OCI-LY7 (cell line): ENCODE measurements around the gene MBNL3. TPM values are rescaled to one million over a fixed set of nuclear protein-coding genes. Genes with fewer than 3 reads are reported as not detected.

Source experiments
- BruUV-seq: library from RNA; stranded (reverse); fragments of 400-500 nt; replicated peaks from 2 replicates; lab custom pipeline; 2021; lab: Mats Ljungman, UMichigan
- CTCF ChIA-PET: fragments of 300-600 bp; sonication (Branson Sonifier 250); formaldehyde crosslinking; loops from one replicate; lab custom pipeline; 2022; ENCODE audit warnings: antibody characterized with exemption; ENCODE audit not compliant: unreplicated experiment; lab: Charles Lee
- POLR2A ChIA-PET: fragments of 300-600 bp; sonication (Branson Sonifier 250); formaldehyde crosslinking; loops from one replicate; lab custom pipeline; 2022; ENCODE audit warnings: antibody characterized with exemption; lab: Charles Lee
- DNase-seq: peaks from one replicate; pipeline ENCODE4 v3.0.0-alpha.2; 2015; ENCODE audit warnings: low spot score
- H2AFZ ChIP-seq: fragments of 200-600 bp; sonication (generic), shearing (Covaris generic); 2 replicates; pipeline ENCODE4 v1.6.1; 2014; ENCODE audit warnings: mild to moderate bottlenecking, antibody characterized with exemption, low read length, moderate library complexity
- H3K27ac ChIP-seq: fragments of 200-600 bp; sonication (generic); 2 replicates; pipeline ENCODE4 v1.5.1; 2014; ENCODE audit warnings: mixed run types, low read depth, mild to moderate bottlenecking, moderate library complexity, low read length, inconsistent platforms; ENCODE audit not compliant: poor library complexity, severe bottlenecking
- H3K36me3 ChIP-seq: fragments of 200-600 bp; sonication (generic); 2 replicates; pipeline ENCODE4 v1.6.1; 2014; ENCODE audit warnings: mild to moderate bottlenecking, antibody characterized with exemption, low read length, moderate library complexity, mixed read lengths; ENCODE audit not compliant: insufficient read depth
- H3K4me1 ChIP-seq: fragments of 200-600 bp; sonication (generic); 2 replicates; pipeline ENCODE4 v1.5.1; 2014; ENCODE audit warnings: mild to moderate bottlenecking, low read length; ENCODE audit not compliant: insufficient read depth, poor library complexity, severe bottlenecking
- H3K4me2 ChIP-seq: fragments of 200-600 bp; sonication (generic); 2 replicates; pipeline ENCODE4 v1.6.1; 2014; ENCODE audit warnings: mild to moderate bottlenecking, low read length
- H3K4me3 ChIP-seq: fragments of 200-600 bp; sonication (generic); 2 replicates; pipeline ENCODE4 v1.5.1; 2014; ENCODE audit warnings: mild to moderate bottlenecking, low read depth, low read length; ENCODE audit not compliant: poor library complexity, severe bottlenecking
- H3K79me2 ChIP-seq: fragments of 200-600 bp; sonication (generic); 2 replicates; pipeline ENCODE4 v1.6.1; 2016; ENCODE audit warnings: low read depth, mild to moderate bottlenecking, low read length, moderate library complexity, mixed read lengths; ENCODE audit not compliant: insufficient read depth
- H3K9me2 ChIP-seq: fragments of 200-600 bp; sonication (generic); 2 replicates; pipeline ENCODE4 v1.6.1; 2016; ENCODE audit warnings: mild to moderate bottlenecking, low read length, mixed read lengths; ENCODE audit not compliant: insufficient read depth
- H3K9me3 ChIP-seq: fragments of 200-600 bp; sonication (generic); 2 replicates; pipeline ENCODE4 v1.6.1; 2014; ENCODE audit warnings: mild to moderate bottlenecking, mixed run types, low read length, mixed read lengths
- H4K20me1 ChIP-seq: fragments of 200-600 bp; sonication (generic); 2 replicates; pipeline ENCODE4 v1.6.1; 2014; ENCODE audit warnings: mild to moderate bottlenecking, antibody characterized with exemption, low read length, moderate library complexity, mixed read lengths; ENCODE audit not compliant: insufficient read depth
- CTCF ChIP-seq: fragments of 200-600 bp; sonication (generic); conservative IDR thresholded peaks from 2 replicates; pipeline ENCODE4 v1.5.1; 2014; ENCODE audit warnings: mild to moderate bottlenecking, antibody characterized with exemption, low read length, moderate library complexity, mixed read lengths
- EZH2phosphoT487 ChIP-seq: fragments of 200-600 bp; sonication (generic); IDR thresholded peaks from 2 replicates; pipeline ENCODE4 v1.6.1; 2018; ENCODE audit warnings: low read depth, borderline replicate concordance, mild to moderate bottlenecking, mixed run types, antibody characterized with exemption, low read length, moderate library complexity, mixed read lengths
- intact Hi-C: fragments of 100-400 bp; cut with micrococcal nuclease; formaldehyde crosslinking; loops from one replicate; pipeline ENCODE4 v1.10.0; 2022; ENCODE audit not compliant: unreplicated experiment
- total RNA-seq, 2 experiments: library from RNA; depleted of rRNA in 1 of 2; stranded (reverse); fragments of >200 nt in 1 of 2; shearing (Covaris generic) in 1 of 2; gene quantifications; 2 replicates each; pipeline ENCODE4 v1.2.3, GENCODE V29; 2014 to 2022

Gene MBNL3
- total RNA-seq, 2 experiments from 2014 or later = 39.4 to 73.9 TPM

GRCh38 chrX:132497432-132497831, 8.6 kb upstream of the MBNL3 start:
- Histone ChIP-seq H3K36me3 (no peaks in the 10 kb centered on the region), H3K27ac (no peak overlapping the region), H3K9me2 (no peaks in the 10 kb centered on the region), H4K20me1 (no peaks in the 10 kb centered on the region), H3K4me1 (peaks cover 4% of the 10 kb centered on the region), H3K4me2 (no peak overlapping the region), H3K4me3 (no peak overlapping the region), H3K79me2 (no peaks in the 10 kb centered on the region), H2AFZ (no peak overlapping the region), H3K9me3 (no peaks in the 10 kb centered on the region)
- intact Hi-C loops = loop anchor here (10.0 kb wide), 1 partner anchor 117 kb away; no protein-coding TSS in a partner anchor
- POLR2A ChIA-PET = no interaction called here
- TF ChIP-seq CTCF (no peak), EZH2phosphoT487 (no peak)
- CTCF ChIA-PET = no interaction called here
- DNase-seq = no peak
- no TSS peak for BruUV-seq

DNA sequence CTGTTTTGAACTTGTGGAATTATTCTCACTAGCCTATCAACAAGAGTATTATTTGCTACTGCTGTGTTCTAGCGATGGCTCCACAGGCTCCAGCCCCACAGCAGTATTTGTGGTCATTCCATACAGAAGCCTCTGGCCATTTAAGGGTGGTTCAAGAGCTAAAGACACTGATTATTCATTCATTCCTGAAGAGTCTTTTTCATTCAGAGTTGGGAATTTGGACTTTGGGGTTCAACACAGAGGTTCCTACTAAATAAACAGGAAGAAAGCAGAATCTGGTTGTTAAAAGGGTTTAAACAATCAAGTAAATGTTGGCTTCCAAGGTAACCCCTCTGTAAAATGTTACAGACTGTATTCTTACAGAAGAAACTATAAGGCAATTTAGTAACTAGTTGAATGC, 4.3 kb upstream of the MBNL3 start:
- Histone ChIP-seq H3K36me3 (no peaks in the 10 kb centered on the region), H3K9me2 (no peaks in the 10 kb centered on the region), H3K4me1 (peaks cover 16% of the 10 kb centered on the region), H3K9me3 (no peaks in the 10 kb centered on the region), H3K4me2 (no peak overlapping the region), H3K27ac (no peak overlapping the region), H2AFZ (no peak overlapping the region), H4K20me1 (no peaks in the 10 kb centered on the region), H3K4me3 (no peak overlapping the region), H3K79me2 (peaks cover 6% of the 10 kb centered on the region)
- no peak for DNase-seq
- intact Hi-C loops = loop anchor here (10.0 kb wide), 1 partner anchor 122 kb away; no protein-coding TSS in a partner anchor
- POLR2A ChIA-PET = no interaction called here
- CTCF ChIA-PET = no interaction called here
- no peak for TF ChIP-seq EZH2phosphoT487
- TF ChIP-seq CTCF = no peak
- no TSS peak for BruUV-seq

DNA sequence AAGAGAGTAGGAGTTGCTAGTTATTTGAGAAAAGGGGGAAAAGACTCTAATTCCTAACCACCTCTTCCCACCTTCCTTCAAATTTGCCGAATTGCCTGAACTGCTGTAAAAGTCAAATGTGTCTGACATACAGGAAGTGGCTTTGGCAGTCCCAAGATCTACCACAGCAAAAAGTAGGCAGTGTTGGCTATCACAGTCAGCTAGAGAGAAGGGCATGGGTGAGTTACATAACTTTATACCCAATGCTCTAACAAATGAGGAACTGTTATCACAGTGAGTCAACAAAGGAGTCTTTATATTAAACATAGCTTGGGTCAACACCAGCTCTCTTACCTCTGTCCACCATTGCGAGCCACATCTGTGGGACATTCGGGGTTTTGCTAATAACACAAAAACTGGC, 2.4 kb upstream of the MBNL3 start:
- Histone ChIP-seq H2AFZ (peak overlapping the region; percentile 78; the same call in 1 of the 2 replicates), H3K36me3 (no peaks in the 10 kb centered on the region), H3K27ac (peak overlapping the region; percentile 100), H3K4me2 (peak overlapping the region; percentile 97), H3K79me2 (peaks cover 25% of the 10 kb centered on the region), H3K9me2 (no peaks in the 10 kb centered on the region), H3K9me3 (no peaks in the 10 kb centered on the region), H3K4me3 (peak overlapping the region; percentile 78), H3K4me1 (peaks cover 16% of the 10 kb centered on the region), H4K20me1 (peaks cover 2% of the 10 kb centered on the region; the same call in 1 of the 2 replicates)
- ChIA-PET POLR2A (interaction anchor here (2.6 kb wide), 1 partner anchor 11 kb away, joined by 27 read pairs; no protein-coding TSS in a partner anchor), CTCF (interaction anchor here (1.0 to 1.2 kb wide), 2 partner anchors 11 to 272 kb away, joined by 3 read pairs; partner anchors contain the start of gene RAP2C)
- intact Hi-C loops = loop anchor here (10.0 kb wide), 1 partner anchor 124 kb away; no protein-coding TSS in a partner anchor
- TF ChIP-seq CTCF (peak; percentile 45; the same call in 1 of the 2 replicates), EZH2phosphoT487 (no peak)
- DNase-seq = peak; percentile 73
- no TSS peak for BruUV-seq
